Body of pancreas (tissue), 4 donors: ENCODE results near the gene HERPUD2.

Source experiments
- POLR2A ChIP-seq, 3 donors: fragments of 450-650 bp; IDR thresholded peaks; one replicate each; pipeline ENCODE4 v1.6.1; 2016; ENCODE audit warnings: antibody characterized with exemption in 3 of 3, mild to moderate bottlenecking in 2 of 3
- TF ChIP-seq, protein P1 (sequence below), 7 experiments: fragments of 450-650 bp in 4 of 7; fragments of 200-600 bp in 3 of 7; sonication (generic) in 3 of 7; IDR thresholded peaks; one replicate each; pipeline ENCODE4 v1.5.1; 2016 to 2019; ENCODE audit warnings: antibody characterized with exemption in 7 of 7

DNA sequence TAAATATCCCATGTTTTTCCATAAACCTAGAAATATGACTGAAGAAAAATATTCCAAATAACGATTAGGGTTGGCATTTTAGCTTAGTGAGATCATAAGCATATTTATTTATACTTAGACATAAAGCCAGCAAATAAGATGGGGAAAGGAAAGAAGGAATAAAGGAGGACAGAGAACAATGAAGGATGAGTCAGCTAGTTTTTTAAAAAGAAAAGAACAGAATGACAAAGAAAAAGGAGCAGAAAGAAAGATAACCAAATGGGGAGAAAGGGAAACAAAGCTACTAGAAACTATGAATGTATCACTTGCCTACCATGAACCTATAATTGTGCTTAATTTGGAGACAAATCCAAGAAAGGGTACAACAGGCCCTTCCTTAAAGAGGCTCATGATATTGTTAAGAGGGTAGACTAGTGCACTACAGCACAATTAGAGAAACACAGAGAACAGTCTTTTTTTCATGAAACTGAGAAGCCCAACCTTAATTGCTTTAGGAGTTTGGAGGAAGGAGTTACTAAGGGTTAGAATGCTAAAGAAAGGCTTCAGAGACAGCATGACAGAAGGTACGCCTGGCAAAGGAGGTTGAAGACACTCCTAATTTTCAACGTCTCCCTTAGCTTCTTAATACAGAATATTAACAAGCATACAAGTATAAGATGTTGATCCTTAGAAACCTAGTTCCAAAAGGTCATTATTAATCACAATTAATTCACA is 23.9 kb downstream of the HERPUD2 start:
- TF ChIP-seq, protein P1, sequence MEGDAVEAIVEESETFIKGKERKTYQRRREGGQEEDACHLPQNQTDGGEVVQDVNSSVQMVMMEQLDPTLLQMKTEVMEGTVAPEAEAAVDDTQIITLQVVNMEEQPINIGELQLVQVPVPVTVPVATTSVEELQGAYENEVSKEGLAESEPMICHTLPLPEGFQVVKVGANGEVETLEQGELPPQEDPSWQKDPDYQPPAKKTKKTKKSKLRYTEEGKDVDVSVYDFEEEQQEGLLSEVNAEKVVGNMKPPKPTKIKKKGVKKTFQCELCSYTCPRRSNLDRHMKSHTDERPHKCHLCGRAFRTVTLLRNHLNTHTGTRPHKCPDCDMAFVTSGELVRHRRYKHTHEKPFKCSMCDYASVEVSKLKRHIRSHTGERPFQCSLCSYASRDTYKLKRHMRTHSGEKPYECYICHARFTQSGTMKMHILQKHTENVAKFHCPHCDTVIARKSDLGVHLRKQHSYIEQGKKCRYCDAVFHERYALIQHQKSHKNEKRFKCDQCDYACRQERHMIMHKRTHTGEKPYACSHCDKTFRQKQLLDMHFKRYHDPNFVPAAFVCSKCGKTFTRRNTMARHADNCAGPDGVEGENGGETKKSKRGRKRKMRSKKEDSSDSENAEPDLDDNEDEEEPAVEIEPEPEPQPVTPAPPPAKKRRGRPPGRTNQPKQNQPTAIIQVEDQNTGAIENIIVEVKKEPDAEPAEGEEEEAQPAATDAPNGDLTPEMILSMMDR (IDR thresholded peaks at IDR 0.05) = no peak
- TF ChIP-seq POLR2A (IDR thresholded peaks at IDR 0.05) = no peak
